Stomach (tissue), 9 donors: ENCODE results near the gene MRM3. TPM values are rescaled to one million over a fixed set of nuclear protein-coding genes. Genes with fewer than 3 reads are reported as not detected.

ENCODE experiments used
- DNase-seq, 2 donors: peaks; one replicate each; pipeline versions ENCODE4 v3.0.0 to v3.0.0-alpha.2; 2013 to 2019
- H3K27ac ChIP-seq, 5 donors: fragments of 200-600 bp in 4 of 5; sonication (generic) in 4 of 5; one replicate each; pipeline ENCODE4 v1.5.1; 2013 to 2019; ENCODE audit warnings: mild to moderate bottlenecking in 1 of 5, moderate library complexity in 1 of 5
- H3K27me3 ChIP-seq, 3 donors: fragments of 200-600 bp; sonication (generic); one replicate each; pipeline ENCODE4 v1.5.1; 2017 to 2019; ENCODE audit warnings: mixed run types in 1 of 3
- H3K36me3 ChIP-seq, 4 donors: fragments of 200-600 bp; sonication (generic); 1 replicate in 3 of 4; 2 replicates in 1 of 4; pipeline ENCODE4 v1.5.1; 2016 to 2019
- H3K4me1 ChIP-seq, 4 donors: fragments of 200-600 bp; sonication (generic); one replicate each; pipeline ENCODE4 v1.5.1; 2016 to 2019
- H3K4me3 ChIP-seq, 4 donors: fragments of 200-600 bp; sonication (generic) in 3 of 4; one replicate each; pipeline ENCODE4 v1.5.1; 2016 to 2019; ENCODE audit warnings: mild to moderate bottlenecking in 1 of 4
- H3K9me3 ChIP-seq, 4 donors: fragments of 200-600 bp; sonication (generic); one replicate each; pipeline ENCODE4 v1.5.1; 2016 to 2019
- EP300 ChIP-seq: sonication (generic); formaldehyde crosslinking; IDR thresholded peaks from one replicate; pipeline ENCODE4 v1.6.1; 2017; ENCODE audit warnings: antibody characterized with exemption
- POLR2A ChIP-seq, 4 donors: fragments of 450-650 bp; IDR thresholded peaks; one replicate each; pipeline ENCODE4 v1.6.1; 2016; ENCODE audit warnings: antibody characterized with exemption in 4 of 4, control low read depth in 2 of 4, mild to moderate bottlenecking in 1 of 4, moderate library complexity in 1 of 4
- POLR2AphosphoS5 ChIP-seq, 3 donors: sonication (generic); formaldehyde crosslinking; IDR thresholded peaks; one replicate each; pipeline ENCODE4 v1.6.1; 2016; ENCODE audit warnings: antibody characterized with exemption in 3 of 3
- WGBS, 5 donors: extraction: QIAGEN DNeasy Blood & Tissue Kit in 3 of 5; methylation state at CpG; one replicate each; pipeline versions ENCODE4 v1.1.5 to v1.1.7; 2013 to 2018; 5-methylcytosine and 5-hydroxymethylcytosine counted together
- intact Hi-C: fragments of 100-400 bp; cut with DNase I; formaldehyde crosslinking; loops from one replicate; pipeline ENCODE4 v1.15.1; 2023; ENCODE audit warnings: low total_unique reads
- polyA plus RNA-seq, 3 donors: library from polyadenylated mRNA; stranded (reverse); fragments of 200-250 nt; gene quantifications; one replicate each; pipeline ENCODE4 v1.2.3, GENCODE V29; 2013
- total RNA-seq, 5 donors: library from RNA; depleted of rRNA; stranded (reverse); fragments of >200 nt; gene quantifications; one replicate each; pipeline versions ENCODE4 v1.1.0 to v1.2.3, GENCODE V29; 2014 to 2016
- TF ChIP-seq, protein P1 (sequence below), 7 experiments: fragments of 450-650 bp in 4 of 7; fragments of 200-600 bp in 3 of 7; sonication (generic) in 3 of 7; IDR thresholded peaks; one replicate each; pipeline ENCODE4 v1.5.1; 2016 to 2019; ENCODE audit warnings: antibody characterized with exemption in 7 of 7, control low read depth in 2 of 7, mild to moderate bottlenecking in 1 of 7
- donor health status: healthy with polysubstance abuse.
- donor health status: Bipolar disorder and iron deficiency.
- donor health status: healthy.

Gene MRM3
- total and polyA plus RNA-seq, 8 donors, result 11.2 to 69.2 (median 17.0) TPM

DNA sequence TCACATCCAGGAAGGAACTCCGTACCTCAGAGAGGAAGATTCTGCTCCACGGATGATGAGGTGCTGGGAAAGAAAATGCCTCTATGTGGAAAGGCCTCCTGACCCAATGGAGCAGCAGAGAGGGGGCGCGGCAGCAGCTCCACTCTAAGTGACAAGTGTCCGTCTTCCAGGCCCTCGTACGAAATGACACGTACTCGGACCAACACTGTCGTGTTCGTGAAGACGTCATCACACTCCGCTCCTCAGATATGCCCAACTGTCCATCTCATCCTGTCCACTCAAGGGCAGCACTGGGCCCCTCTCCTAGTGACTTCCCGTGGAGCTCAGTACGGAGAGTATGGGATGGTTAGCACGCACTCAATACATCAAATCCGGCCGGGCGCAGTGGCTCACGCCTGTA, 32.2 kb downstream of the MRM3 start:
- 88 to 96% (median 93%) methylated on average over 19 to 20 of the region's 20 CpGs for WGBS, 5 donors
- H3K27me3 ChIP-seq, result no peaks in the 10 kb centered on the region
- peak overlapping the region in 1 of 5 donors; percentile 47 for H3K27ac ChIP-seq
- H3K36me3 ChIP-seq, result peaks cover 9 to 79% (median 57%) of the 10 kb centered on the region in 4 donors
- no peaks in the 10 kb centered on the region for H3K9me3 ChIP-seq
- peaks cover 0 to 8% (median 0%) of the 10 kb centered on the region in 4 donors for H3K4me1 ChIP-seq
- no peak overlapping the region for H3K4me3 ChIP-seq
- intact Hi-C loops, result no loop called here
- DNase-seq, result no peak
- no peak for TF ChIP-seq POLR2A (IDR thresholded peaks at IDR 0.05)
- no peak for TF ChIP-seq EP300
- TF ChIP-seq, protein P1, sequence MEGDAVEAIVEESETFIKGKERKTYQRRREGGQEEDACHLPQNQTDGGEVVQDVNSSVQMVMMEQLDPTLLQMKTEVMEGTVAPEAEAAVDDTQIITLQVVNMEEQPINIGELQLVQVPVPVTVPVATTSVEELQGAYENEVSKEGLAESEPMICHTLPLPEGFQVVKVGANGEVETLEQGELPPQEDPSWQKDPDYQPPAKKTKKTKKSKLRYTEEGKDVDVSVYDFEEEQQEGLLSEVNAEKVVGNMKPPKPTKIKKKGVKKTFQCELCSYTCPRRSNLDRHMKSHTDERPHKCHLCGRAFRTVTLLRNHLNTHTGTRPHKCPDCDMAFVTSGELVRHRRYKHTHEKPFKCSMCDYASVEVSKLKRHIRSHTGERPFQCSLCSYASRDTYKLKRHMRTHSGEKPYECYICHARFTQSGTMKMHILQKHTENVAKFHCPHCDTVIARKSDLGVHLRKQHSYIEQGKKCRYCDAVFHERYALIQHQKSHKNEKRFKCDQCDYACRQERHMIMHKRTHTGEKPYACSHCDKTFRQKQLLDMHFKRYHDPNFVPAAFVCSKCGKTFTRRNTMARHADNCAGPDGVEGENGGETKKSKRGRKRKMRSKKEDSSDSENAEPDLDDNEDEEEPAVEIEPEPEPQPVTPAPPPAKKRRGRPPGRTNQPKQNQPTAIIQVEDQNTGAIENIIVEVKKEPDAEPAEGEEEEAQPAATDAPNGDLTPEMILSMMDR (IDR thresholded peaks at IDR 0.05), result no peak
- no peak for TF ChIP-seq POLR2AphosphoS5 (IDR thresholded peaks at IDR 0.05)

DNA sequence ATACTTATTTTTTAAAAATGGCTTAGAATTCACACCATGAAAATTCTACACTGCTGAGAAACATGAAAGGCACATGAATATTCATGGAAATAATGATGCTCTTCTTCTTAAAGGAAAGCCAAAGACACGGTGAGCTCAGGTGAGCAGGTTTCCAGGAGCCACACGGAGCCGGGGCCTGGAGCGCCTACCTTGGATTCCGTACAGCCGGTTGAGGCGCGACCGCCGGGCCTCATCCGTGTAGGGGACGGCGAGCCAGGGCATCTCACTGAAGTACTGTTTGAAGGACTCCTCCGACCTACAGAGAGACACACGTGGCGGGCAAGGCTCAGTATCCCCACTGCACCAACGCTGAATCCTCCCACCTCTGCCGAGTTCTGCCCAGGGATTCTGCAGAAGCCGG, 37.1 kb downstream of the MRM3 start:
- no peak overlapping the region for H3K4me3 ChIP-seq
- peaks cover 16 to 100% (median 69%) of the 10 kb centered on the region in 4 donors for H3K36me3 ChIP-seq
- H3K4me1 ChIP-seq, result no peaks in the 10 kb centered on the region
- H3K27me3 ChIP-seq, result no peaks in the 10 kb centered on the region
- WGBS, 5 donors, result 95 to 96% (median 96%) methylated on average over 19 of the region's 19 CpGs
- DNase-seq, result no peak
- H3K27ac ChIP-seq, result no peak overlapping the region
- no peaks in the 10 kb centered on the region for H3K9me3 ChIP-seq
- intact Hi-C loops, result no loop called here
- TF ChIP-seq POLR2AphosphoS5 (IDR thresholded peaks at IDR 0.05) (no peak), EP300 (no peak), POLR2A (IDR thresholded peaks at IDR 0.05) (no peak)
- TF ChIP-seq, protein P1 (IDR thresholded peaks at IDR 0.05), result no peak

DNA sequence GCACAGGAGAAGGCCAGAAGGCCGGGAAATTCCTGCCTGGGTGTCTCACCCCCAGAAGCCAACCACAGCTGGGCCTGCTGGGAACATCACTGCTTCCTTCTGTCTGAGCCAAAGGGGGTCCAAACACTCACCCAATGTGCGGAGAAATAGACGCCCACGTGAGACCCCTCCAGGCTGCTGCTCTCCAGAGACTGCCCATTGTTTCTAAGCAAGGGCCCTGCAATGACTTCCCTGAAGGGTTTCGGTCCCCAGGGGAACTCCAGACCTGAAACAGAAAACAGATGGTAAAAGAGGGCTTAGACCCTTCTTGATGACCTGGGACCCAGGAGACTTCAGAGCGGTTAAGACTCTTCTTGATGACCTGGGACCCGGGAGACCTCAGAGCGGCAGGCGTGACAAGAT, 41.3 kb downstream of the MRM3 start:
- intact Hi-C loops, result no loop called here
- H3K4me1 ChIP-seq, result no peaks in the 10 kb centered on the region
- no peaks in the 10 kb centered on the region for H3K27me3 ChIP-seq
- peaks cover 11 to 76% (median 53%) of the 10 kb centered on the region in 4 donors for H3K36me3 ChIP-seq
- no peak overlapping the region for H3K4me3 ChIP-seq
- no peak for TF ChIP-seq POLR2AphosphoS5 (IDR thresholded peaks at IDR 0.05)
- TF ChIP-seq POLR2A (IDR thresholded peaks at IDR 0.05), result no peak
- TF ChIP-seq, protein P1 (IDR thresholded peaks at IDR 0.05), result no peak
- TF ChIP-seq EP300, result no peak
- no peak overlapping the region for H3K27ac ChIP-seq
- H3K9me3 ChIP-seq, result no peaks in the 10 kb centered on the region
- no peak for DNase-seq
- 83 to 90% (median 87%) methylated on average over 9 of the region's 9 CpGs for WGBS, 5 donors

DNA sequence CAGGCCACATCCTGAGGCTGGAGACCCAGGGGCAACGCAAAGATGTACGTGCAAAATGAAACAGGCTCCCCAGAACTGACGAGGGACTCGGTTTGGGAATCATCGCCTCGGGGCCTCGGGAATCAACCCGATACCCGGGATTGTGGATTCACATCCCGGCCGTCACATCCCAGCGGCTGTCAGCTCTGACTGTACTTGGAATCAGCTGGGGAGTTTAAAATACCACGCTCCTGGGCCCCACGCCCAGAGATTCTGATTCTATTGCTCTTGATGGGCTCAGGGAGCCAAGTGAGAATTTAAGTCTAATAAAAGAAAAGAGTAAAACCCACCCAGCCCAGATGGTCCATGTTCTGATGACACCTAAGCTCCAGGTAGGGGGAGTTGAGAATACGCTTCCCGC, 42.2 kb downstream of the MRM3 start:
- TF ChIP-seq, protein P1 (IDR thresholded peaks at IDR 0.05), result no peak
- TF ChIP-seq POLR2A (IDR thresholded peaks at IDR 0.05) (no peak), POLR2AphosphoS5 (IDR thresholded peaks at IDR 0.05) (no peak), EP300 (no peak)
- 78 to 97% (median 94%) methylated on average over 16 of the region's 16 CpGs for WGBS, 5 donors

More for the DNA sequence above, 42.2 kb downstream of the MRM3 start:
- intact Hi-C loops, result no loop called here
- H3K27ac ChIP-seq, result no peak overlapping the region
- H3K4me3 ChIP-seq, result no peak overlapping the region
- H3K9me3 ChIP-seq, result no peaks in the 10 kb centered on the region
- peaks cover 11 to 68% (median 44%) of the 10 kb centered on the region in 4 donors for H3K36me3 ChIP-seq
- H3K4me1 ChIP-seq, result no peaks in the 10 kb centered on the region
- H3K27me3 ChIP-seq, result no peaks in the 10 kb centered on the region
- no peak for DNase-seq
